Measurements from ENCODE around the gene SUGP1. TPM values are rescaled to one million over a fixed set of nuclear protein-coding genes. Genes with fewer than 3 reads are reported as not detected.

SUGP1 gene
- total and polyA plus RNA-seq, 2 of the 4 experiments (the other 2 are of a cell fraction), result 33.2 to 35.8 TPM

- H2BK5ac ChIP-seq (ENCODE audit: low read depth, low read length, poor library complexity, severe bottlenecking), result no peak overlapping the region
- no peak overlapping the region for H2BK15ac ChIP-seq (ENCODE audit: low read depth, low read length)
- WGBS, 2 experiments (ENCODE audit: extremely low coverage in 2 of 2, insufficient read length in 1 of 2), result 96% methylated on average over 6 of the region's 14 CpGs; no CpG with 5 or more reads in 1 of the 2 experiments
- H3K56ac ChIP-seq (ENCODE audit: extremely low read depth, insufficient read depth, low read length), result no peak overlapping the region
- CTCF ChIA-PET, result no interaction called here
- H4K5ac ChIP-seq (ENCODE audit: low read depth, low read length), result no peak overlapping the region
- no peaks in the 10 kb centered on the region for H3K4me1 ChIP-seq (ENCODE audit: control insufficient read depth, insufficient read depth, low read length)
- intact Hi-C loops (cut with micrococcal nuclease), result no loop called here
- H3K9ac ChIP-seq (ENCODE audit: low read depth, low read length), result no peak overlapping the region
- H3K36me3 ChIP-seq (ENCODE audit: control insufficient read depth, insufficient read depth, low read length), result peaks cover 59% of the 10 kb centered on the region
- H3K23ac ChIP-seq (ENCODE audit: low read depth, low read length), result no peak overlapping the region
- no peak overlapping the region for H3K4me3 ChIP-seq (ENCODE audit: insufficient read depth, low read depth, low read length)
- H2BK20ac ChIP-seq (ENCODE audit: low read depth, low read length), result no peak overlapping the region
- no peak overlapping the region for H3K27ac ChIP-seq (ENCODE audit: insufficient read depth, low read length)
- no peak overlapping the region for H4K91ac ChIP-seq (ENCODE audit: insufficient read depth, low read depth, low read length)
- H2AFZ ChIP-seq (replicated peaks; ENCODE audit: low read length, poor library complexity), result no peak overlapping the region
- H3K4me2 ChIP-seq (ENCODE audit: low read depth, low read length), result no peak overlapping the region
- DNase-seq (no peak), ATAC-seq (ENCODE audit: low read depth) (no peak)
- no peak overlapping the region for H3K14ac ChIP-seq (replicated peaks; ENCODE audit: low read depth, low read length)
- no peaks in the 10 kb centered on the region for H3K9me1 ChIP-seq (ENCODE audit: insufficient read depth, low read length)
- no peak overlapping the region for H2BK120ac ChIP-seq (ENCODE audit: low read depth, low read length)
- H4K8ac ChIP-seq (ENCODE audit: low read depth in 2 of 2, low read length in 2 of 2), result no peak overlapping the region
- H3K79me1 ChIP-seq (ENCODE audit: low read depth in 1 of 2, low read length in 2 of 2), result peaks cover 0 to 8% of the 10 kb centered on the region in 2 experiments; a peak in 1 of 4 replicates
- no peak overlapping the region for H3K18ac ChIP-seq (ENCODE audit: low read depth, low read length)
- TF ChIP-seq MAZ (IDR thresholded peaks at IDR 0.05; ENCODE audit: borderline replicate concordance, low read depth, low read length), result no peak
- no peak for TF ChIP-seq RCOR1 (IDR thresholded peaks at IDR 0.05; ENCODE audit: insufficient replicate concordance, low read length)
- TF ChIP-seq SMC3 (IDR thresholded peaks at IDR 0.05; ENCODE audit: low read depth, low read length), result no peak
- no peak for TF ChIP-seq CTCF (conservative IDR thresholded peaks at IDR 0.05; ENCODE audit: low read depth, low read length)
- TF ChIP-seq CEBPB (IDR thresholded peaks at IDR 0.05; ENCODE audit: low read depth, low read length), result no peak
- TF ChIP-seq RFX5 (IDR thresholded peaks at IDR 0.05; ENCODE audit: low read depth, low read length), result no peak
- TF ChIP-seq POLR2A (IDR thresholded peaks at IDR 0.05; ENCODE audit: low read depth, low read length), result no peak
- TF ChIP-seq MXI1 (IDR thresholded peaks at IDR 0.05; ENCODE audit: borderline replicate concordance, low read depth, low read length), result no peak
- no peaks in the 10 kb centered on the region for H3K9me3 ChIP-seq (ENCODE audit: control insufficient read depth, insufficient read depth, low read length)
- H2AK9ac ChIP-seq (replicated peaks; ENCODE audit: low read depth, low read length, poor library complexity), result no peak overlapping the region
- in situ Hi-C loops (cut with MboI; ENCODE audit: low sequenced_read_pairs), result no loop called here
- POLR2A ChIA-PET (ENCODE audit: unreplicated experiment), result no interaction called here
- dilution Hi-C loops (cut with HindIII; ENCODE audit: low sequenced_read_pairs, unreplicated experiment), result no loop called here
- peaks cover 2% of the 10 kb centered on the region; the same call in 1 of the 2 replicates for H4K20me1 ChIP-seq (ENCODE audit: insufficient read depth, low read length)
- no TSS peak for BruUV-seq (replicated peaks)
- no peak overlapping the region for H2AK5ac ChIP-seq (ENCODE audit: low read depth, low read length)
- H3K4ac ChIP-seq (ENCODE audit: low read depth, low read length), result no peak overlapping the region
- H3K27me3 ChIP-seq (ENCODE audit: control insufficient read depth, insufficient read depth, low read length), result no peaks in the 10 kb centered on the region
These were observed 16.9 kb downstream of the SUGP1 start for GRCh38 chr19:19303411-19303810.

All from IMR-90 (cell line).